Stimulated activated naive CD8-positive, alpha-beta T cell treated with anti-CD3 and anti-CD28 coated beads, Interleukin-15, amount 100 ng/mL, for 72 hours (primary cell): ENCODE measurements around the gene OTOP2.

Source experiments
- ATAC-seq: fragments of 150-1000 bp; cut with Tn5 transposase; 2 replicates; pipeline ENCODE4 v1.10.0; 2021; ENCODE audit warnings: mild to moderate bottlenecking, moderate library complexity
- DNase-seq, 2 donors: peaks; one replicate each; pipeline ENCODE4 v3.0.0; 2021 to 2022
- H3K27ac Mint-ChIP-seq, 2 donors: one replicate each; pipeline ENCODE4 v1.8.0; 2022; ENCODE audit warnings: mild to moderate bottlenecking in 2 of 2, mixed read lengths in 2 of 2, moderate library complexity in 2 of 2
- H3K27me3 Mint-ChIP-seq: one replicate; pipeline ENCODE4 v1.8.0; 2022; ENCODE audit warnings: mixed read lengths
- H3K4me1 Mint-ChIP-seq: one replicate; pipeline ENCODE4 v1.8.0; 2022; ENCODE audit warnings: mild to moderate bottlenecking, mixed read lengths
- H3K4me3 Mint-ChIP-seq, 2 donors: one replicate each; pipeline ENCODE4 v1.8.0; 2022; ENCODE audit warnings: mild to moderate bottlenecking in 2 of 2, mixed read lengths in 2 of 2, moderate library complexity in 1 of 2
- H3K9me3 Mint-ChIP-seq, 2 donors: one replicate each; pipeline ENCODE4 v1.8.0; 2022; ENCODE audit warnings: mixed read lengths in 2 of 2

OTOP2 gene

DNA sequence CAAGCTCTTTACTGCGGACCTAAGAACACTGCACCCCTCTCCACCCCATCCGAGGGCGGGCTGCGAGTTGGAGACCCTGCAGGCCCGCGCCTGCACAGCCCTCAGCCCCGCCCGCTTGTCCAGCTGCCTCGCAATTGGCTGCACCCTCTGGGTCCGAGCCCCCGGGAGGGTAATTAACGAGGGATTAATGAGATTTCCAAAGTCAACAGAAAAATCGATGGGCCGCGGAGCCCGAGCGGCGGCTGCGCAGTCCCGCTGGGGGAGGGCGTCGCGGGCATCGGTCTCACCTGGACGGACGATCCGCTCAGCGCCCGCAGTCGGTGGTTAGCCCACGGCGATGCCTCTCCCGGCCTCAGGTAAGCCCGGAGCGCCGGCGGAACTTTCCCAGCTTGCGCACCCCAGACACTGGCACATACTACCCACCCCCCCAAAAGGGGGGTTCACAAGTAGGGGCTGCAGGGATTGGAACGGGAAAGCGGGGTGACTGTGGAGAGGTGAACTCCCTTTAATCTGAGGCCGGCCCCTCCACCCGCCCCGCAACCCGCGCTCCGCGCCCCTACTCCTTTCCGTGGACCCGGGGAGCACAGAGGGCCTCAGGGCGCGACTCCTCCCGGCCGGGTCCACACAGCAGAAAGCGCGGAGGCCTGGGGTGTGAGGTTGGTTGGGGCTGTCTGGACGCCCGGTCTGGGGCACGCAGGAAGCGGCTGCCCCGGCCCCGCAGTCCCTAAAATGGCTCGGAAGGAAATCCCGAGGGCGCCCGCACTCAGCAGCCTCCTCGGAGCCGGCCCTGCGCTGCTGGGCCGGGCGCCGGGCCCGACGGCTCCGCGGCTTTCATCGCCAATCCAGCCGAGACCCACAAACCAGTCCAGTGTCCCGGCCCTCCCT is 11.8 kb downstream of the OTOP2 start, which contains the start of gene OTOP3:
Gene OTOP3, plus strand, starts transcription at position 314 of the 885 bp plus-strand sequence. Its CDS starts 24 bp downstream, at position 338.
- H3K27ac Mint-ChIP-seq = no peak within 1 kb of the TSS
- H3K4me1 Mint-ChIP-seq = peaks cover 6% of the 10 kb centered on the region
- ATAC-seq (no peak), DNase-seq (no peak)
- H3K27me3 Mint-ChIP-seq = peaks cover 82% of the 10 kb centered on the region
- H3K4me3 Mint-ChIP-seq = no peak within 1 kb of the TSS
- H3K9me3 Mint-ChIP-seq = no peaks in the 10 kb centered on the region

- Mint-ChIP-seq H3K4me3 (no peak overlapping the region), H3K9me3 (no peaks in the 10 kb centered on the region), H3K4me1 (peaks cover 1% of the 10 kb centered on the region), H3K27ac (no peak overlapping the region), H3K27me3 (peaks cover 77% of the 10 kb centered on the region)
- ATAC-seq (no peak), DNase-seq (no peak)
Observed at GRCh38 chr17:74936470-74936799, 12.4 kb downstream of the OTOP2 start.

GRCh38 chr17:74937064-74938051 is 13.3 kb downstream of the OTOP2 start:
- no peaks in the 10 kb centered on the region for H3K9me3 Mint-ChIP-seq
- ATAC-seq = no peak
- no peak for DNase-seq
- peaks cover 77% of the 10 kb centered on the region for H3K27me3 Mint-ChIP-seq
- H3K4me3 Mint-ChIP-seq = no peak overlapping the region
- H3K4me1 Mint-ChIP-seq = no peaks in the 10 kb centered on the region
- H3K27ac Mint-ChIP-seq = peak overlapping the region in 1 of 2 donors; percentile 37

GRCh38 chr17:74938194-74938950 is 14.3 kb downstream of the OTOP2 start:
- Mint-ChIP-seq H3K27ac (no peak overlapping the region), H3K9me3 (no peaks in the 10 kb centered on the region), H3K27me3 (peaks cover 72% of the 10 kb centered on the region), H3K4me3 (no peak overlapping the region), H3K4me1 (no peaks in the 10 kb centered on the region)
- no peak for ATAC-seq
- DNase-seq = no peak

GRCh38 chr17:74939534-74939933 is 15.5 kb downstream of the OTOP2 start:
- ATAC-seq = no peak
- H3K27me3 Mint-ChIP-seq = peaks cover 72% of the 10 kb centered on the region
- DNase-seq = no peak
- H3K4me3 Mint-ChIP-seq = no peak overlapping the region
- no peak overlapping the region for H3K27ac Mint-ChIP-seq
- H3K4me1 Mint-ChIP-seq = no peaks in the 10 kb centered on the region
- no peaks in the 10 kb centered on the region for H3K9me3 Mint-ChIP-seq

DNA sequence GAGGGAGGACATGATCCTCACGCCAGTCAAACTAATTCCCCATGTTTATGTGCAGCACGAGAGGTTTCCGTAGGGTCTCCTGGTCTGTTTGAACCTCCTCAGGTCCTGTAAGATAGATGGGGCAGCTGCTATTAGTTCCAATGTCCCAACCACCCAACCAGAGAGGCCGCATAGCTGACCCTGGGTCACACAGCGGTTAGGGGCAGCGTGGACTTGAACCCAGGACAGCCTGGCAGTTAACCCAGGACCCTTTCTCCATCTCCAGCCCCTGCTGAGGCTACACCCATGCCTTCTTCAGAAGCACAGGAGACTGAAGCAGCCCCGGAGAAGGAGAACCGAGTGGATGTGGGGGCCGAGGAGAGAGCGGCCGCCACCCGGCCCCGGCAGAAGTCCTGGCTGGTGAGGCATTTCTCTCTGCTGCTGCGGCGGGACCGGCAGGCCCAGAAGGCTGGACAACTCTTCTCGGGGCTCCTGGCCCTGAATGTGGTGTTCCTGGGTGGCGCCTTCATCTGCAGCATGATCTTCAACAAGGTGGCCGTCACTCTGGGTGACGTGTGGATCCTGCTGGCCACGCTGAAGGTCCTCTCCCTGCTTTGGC is 17.2 kb downstream of the OTOP2 start:
- no peak for ATAC-seq
- no peak for DNase-seq
- Mint-ChIP-seq H3K4me3 (no peak overlapping the region), H3K9me3 (no peaks in the 10 kb centered on the region), H3K27ac (no peak overlapping the region), H3K27me3 (peaks cover 64% of the 10 kb centered on the region), H3K4me1 (no peaks in the 10 kb centered on the region)

DNA sequence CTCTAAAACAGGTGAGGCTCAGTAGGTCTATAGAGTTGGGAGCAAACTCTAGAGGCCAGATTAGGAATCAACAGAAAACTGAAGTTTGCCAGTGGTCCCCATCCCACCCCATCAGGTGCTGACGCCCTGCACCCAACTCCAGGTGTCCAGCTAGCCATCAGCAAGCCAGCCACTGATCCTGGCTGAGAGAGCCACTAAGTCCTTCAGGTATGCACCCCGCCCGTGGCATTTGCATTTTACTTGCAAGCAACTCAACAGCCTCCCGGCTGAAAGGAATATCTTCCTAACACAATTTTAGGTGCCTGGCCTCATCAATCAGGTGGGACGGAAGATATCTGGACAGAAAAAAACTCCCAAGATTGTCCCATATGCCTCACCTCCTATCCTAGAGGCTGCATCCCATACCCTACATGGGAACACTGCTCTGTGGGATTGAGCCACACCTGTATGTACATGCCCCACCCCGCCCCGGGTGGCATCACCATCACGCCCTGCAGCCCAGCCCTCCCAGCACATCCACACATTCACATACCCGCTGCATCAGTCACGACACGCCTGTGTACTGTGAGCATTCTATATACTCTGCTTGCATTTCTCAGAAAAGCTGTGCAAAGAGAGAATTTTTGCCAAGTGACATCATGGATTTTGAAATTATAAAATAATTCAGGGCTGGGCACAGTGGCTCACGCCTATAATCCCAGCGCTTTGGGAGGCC is 19.9 kb downstream of the OTOP2 start:
- Mint-ChIP-seq H3K27me3 (peaks cover 37% of the 10 kb centered on the region), H3K9me3 (no peaks in the 10 kb centered on the region), H3K4me1 (no peaks in the 10 kb centered on the region), H3K27ac (no peak overlapping the region), H3K4me3 (no peak overlapping the region)
- DNase-seq = no peak
- no peak for ATAC-seq

GRCh38 chr17:74945543-74945942 is 21.5 kb downstream of the OTOP2 start:
- Mint-ChIP-seq H3K27ac (no peak overlapping the region), H3K4me3 (no peak overlapping the region), H3K27me3 (peaks cover 31% of the 10 kb centered on the region), H3K9me3 (no peaks in the 10 kb centered on the region), H3K4me1 (no peaks in the 10 kb centered on the region)
- no peak for ATAC-seq
- no peak for DNase-seq

GRCh38 chr17:74946641-74947040 is 22.6 kb downstream of the OTOP2 start:
- no peak for ATAC-seq
- no peaks in the 10 kb centered on the region for H3K9me3 Mint-ChIP-seq
- no peaks in the 10 kb centered on the region for H3K4me1 Mint-ChIP-seq
- H3K4me3 Mint-ChIP-seq = no peak overlapping the region
- H3K27ac Mint-ChIP-seq = no peak overlapping the region
- DNase-seq = no peak
- H3K27me3 Mint-ChIP-seq = peaks cover 28% of the 10 kb centered on the region

- no peak for ATAC-seq
- DNase-seq = no peak
- Mint-ChIP-seq H3K4me1 (no peaks in the 10 kb centered on the region), H3K4me3 (no peak overlapping the region), H3K9me3 (no peaks in the 10 kb centered on the region), H3K27ac (peak overlapping the region in 1 of 2 donors; percentile 14), H3K27me3 (peaks cover 23% of the 10 kb centered on the region)
Observed at GRCh38 chr17:74947041-74947754, 23.1 kb downstream of the OTOP2 start.

- H3K4me3 Mint-ChIP-seq = no peak overlapping the region
- H3K4me1 Mint-ChIP-seq = no peaks in the 10 kb centered on the region
- peaks cover 7% of the 10 kb centered on the region for H3K27me3 Mint-ChIP-seq
- no peaks in the 10 kb centered on the region for H3K9me3 Mint-ChIP-seq
- no peak for ATAC-seq
- no peak overlapping the region for H3K27ac Mint-ChIP-seq
- no peak for DNase-seq
Observed at GRCh38 chr17:74949455-74950115, 25.5 kb downstream of the OTOP2 start.

GRCh38 chr17:74950207-74950606 is 26.1 kb downstream of the OTOP2 start:
- Mint-ChIP-seq H3K4me3 (no peak overlapping the region), H3K27ac (no peak overlapping the region), H3K9me3 (no peaks in the 10 kb centered on the region), H3K4me1 (no peaks in the 10 kb centered on the region), H3K27me3 (peaks cover 4% of the 10 kb centered on the region)
- DNase-seq (no peak), ATAC-seq (no peak)

- no peaks in the 10 kb centered on the region for H3K9me3 Mint-ChIP-seq
- H3K4me1 Mint-ChIP-seq = no peaks in the 10 kb centered on the region
- no peak overlapping the region for H3K27ac Mint-ChIP-seq
- H3K4me3 Mint-ChIP-seq = no peak overlapping the region
- no peaks in the 10 kb centered on the region for H3K27me3 Mint-ChIP-seq
- DNase-seq (no peak), ATAC-seq (no peak)
Observed at GRCh38 chr17:74951065-74951464, 27.0 kb downstream of the OTOP2 start.
